ENCODE measurements around the gene EML6.

DNA sequence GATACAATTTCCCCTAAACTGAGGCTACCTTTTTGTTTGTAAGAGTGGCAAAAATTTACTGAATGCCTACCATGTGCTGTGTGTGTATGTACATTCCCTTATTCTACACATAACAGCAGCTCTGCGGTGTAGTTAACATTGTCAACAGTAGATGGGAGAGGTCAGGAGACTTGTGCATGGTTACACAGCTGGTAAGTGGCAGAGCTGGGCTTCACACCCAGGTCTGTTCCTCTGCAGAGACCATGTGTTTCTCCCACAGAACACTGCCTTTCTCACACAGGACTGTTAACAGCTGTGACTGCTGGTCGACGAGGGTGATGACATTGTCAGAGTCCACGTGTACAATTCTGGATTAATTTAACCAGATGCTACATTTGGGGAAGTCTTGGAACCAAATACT, 49.1 kb downstream of the EML6 start:
- no peak for TF ChIP-seq EZH2 (IDR thresholded peaks at IDR 0.05; ENCODE audit: low read length)
- TF ChIP-seq, protein P1, sequence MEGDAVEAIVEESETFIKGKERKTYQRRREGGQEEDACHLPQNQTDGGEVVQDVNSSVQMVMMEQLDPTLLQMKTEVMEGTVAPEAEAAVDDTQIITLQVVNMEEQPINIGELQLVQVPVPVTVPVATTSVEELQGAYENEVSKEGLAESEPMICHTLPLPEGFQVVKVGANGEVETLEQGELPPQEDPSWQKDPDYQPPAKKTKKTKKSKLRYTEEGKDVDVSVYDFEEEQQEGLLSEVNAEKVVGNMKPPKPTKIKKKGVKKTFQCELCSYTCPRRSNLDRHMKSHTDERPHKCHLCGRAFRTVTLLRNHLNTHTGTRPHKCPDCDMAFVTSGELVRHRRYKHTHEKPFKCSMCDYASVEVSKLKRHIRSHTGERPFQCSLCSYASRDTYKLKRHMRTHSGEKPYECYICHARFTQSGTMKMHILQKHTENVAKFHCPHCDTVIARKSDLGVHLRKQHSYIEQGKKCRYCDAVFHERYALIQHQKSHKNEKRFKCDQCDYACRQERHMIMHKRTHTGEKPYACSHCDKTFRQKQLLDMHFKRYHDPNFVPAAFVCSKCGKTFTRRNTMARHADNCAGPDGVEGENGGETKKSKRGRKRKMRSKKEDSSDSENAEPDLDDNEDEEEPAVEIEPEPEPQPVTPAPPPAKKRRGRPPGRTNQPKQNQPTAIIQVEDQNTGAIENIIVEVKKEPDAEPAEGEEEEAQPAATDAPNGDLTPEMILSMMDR (optimal IDR thresholded peaks at IDR 0.05 in 1 of 3, IDR thresholded peaks at IDR 0.05 in 1 of 3, conservative IDR thresholded peaks at IDR 0.05 in 1 of 3; ENCODE audit: extremely low read depth in 1 of 3, insufficient read depth in 2 of 3, low read length in 3 of 3), result no peak

Data from keratinocyte (primary cell).